ENCODE data around the gene CHSY1.

CHSY1 gene

DNA sequence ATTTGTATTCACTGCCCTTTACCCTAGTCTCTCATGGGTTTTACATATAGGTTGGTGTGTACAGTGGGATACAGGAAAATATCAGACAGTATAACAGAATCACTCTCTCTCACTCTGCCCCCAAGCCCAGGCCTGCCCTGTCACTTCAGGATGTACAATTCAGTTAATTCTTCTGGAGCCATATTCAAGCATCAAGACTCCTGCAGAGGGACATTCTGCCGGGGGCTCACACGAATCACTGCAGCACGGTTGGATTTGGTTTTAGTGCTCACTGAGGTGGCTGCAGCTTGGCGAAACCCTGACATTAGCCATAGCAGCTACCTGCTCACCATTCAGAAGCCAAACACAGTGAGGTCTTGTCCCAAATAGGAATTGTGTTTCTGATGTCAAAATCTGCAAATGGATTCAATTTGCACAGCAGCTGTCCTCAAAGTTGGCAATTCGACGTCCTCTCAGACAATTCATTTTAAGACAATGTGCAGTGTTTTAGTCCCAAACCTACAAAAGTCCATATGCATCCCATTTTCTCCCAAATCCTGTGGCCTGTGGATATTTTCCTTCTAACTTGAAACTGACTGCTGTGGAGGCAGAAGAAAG lies 82.9 kb downstream of the CHSY1 start:
- DNase-seq: no peak

- no peak for DNase-seq
Observed at GRCh38 chr15:101168463-101168824, 83.4 kb downstream of the CHSY1 start.

- peak; percentile 51 for DNase-seq
Observed at GRCh38 chr15:101167753-101168462, 83.9 kb downstream of the CHSY1 start.

- no peak for DNase-seq
Observed at GRCh38 chr15:101167411-101167752, 84.5 kb downstream of the CHSY1 start.

- DNase-seq: no peak
Observed at GRCh38 chr15:101165905-101166471, 85.9 kb downstream of the CHSY1 start.

DNA sequence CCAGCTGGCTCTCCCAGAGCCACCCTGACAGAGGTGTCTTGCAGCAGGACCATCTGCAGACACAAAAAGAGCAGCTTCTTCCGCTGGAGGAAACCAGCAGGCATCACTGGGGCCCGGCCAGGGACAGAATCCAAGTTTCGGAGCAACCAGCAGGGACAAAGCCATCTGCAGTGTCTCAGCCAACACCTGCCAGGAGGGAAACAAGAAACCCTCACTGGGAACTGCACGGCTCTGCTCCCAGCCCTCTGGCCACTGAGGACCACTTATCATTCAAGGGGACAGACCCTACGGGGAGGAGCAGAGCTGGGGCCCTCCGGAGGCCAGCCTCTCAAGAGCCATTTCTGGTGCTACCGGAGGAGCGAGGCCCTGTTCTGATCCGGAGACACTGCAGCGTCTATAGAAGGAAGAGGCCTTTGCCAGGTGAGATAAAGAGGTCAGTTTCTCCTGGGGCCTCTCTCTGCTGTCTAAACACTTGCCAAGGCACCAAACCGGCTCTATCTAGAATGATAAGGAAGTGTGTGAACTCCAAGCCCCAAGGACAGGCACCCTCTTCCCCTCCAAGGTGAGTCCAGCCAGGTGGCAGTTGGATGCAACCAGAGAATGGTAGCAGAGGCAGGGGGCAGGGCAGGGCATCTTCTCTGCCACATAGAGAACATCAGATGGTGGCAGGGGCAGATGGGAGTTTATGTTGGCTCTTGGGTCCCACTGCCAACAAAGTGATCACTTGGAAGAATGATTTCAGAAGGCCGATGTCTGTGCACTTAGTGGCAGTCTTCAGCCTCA lies 89.0 kb downstream of the CHSY1 start:
- DNase-seq: no peak

GRCh38 chr15:101161656-101162055 lies 90.2 kb downstream of the CHSY1 start:
- no peak for DNase-seq

DNA sequence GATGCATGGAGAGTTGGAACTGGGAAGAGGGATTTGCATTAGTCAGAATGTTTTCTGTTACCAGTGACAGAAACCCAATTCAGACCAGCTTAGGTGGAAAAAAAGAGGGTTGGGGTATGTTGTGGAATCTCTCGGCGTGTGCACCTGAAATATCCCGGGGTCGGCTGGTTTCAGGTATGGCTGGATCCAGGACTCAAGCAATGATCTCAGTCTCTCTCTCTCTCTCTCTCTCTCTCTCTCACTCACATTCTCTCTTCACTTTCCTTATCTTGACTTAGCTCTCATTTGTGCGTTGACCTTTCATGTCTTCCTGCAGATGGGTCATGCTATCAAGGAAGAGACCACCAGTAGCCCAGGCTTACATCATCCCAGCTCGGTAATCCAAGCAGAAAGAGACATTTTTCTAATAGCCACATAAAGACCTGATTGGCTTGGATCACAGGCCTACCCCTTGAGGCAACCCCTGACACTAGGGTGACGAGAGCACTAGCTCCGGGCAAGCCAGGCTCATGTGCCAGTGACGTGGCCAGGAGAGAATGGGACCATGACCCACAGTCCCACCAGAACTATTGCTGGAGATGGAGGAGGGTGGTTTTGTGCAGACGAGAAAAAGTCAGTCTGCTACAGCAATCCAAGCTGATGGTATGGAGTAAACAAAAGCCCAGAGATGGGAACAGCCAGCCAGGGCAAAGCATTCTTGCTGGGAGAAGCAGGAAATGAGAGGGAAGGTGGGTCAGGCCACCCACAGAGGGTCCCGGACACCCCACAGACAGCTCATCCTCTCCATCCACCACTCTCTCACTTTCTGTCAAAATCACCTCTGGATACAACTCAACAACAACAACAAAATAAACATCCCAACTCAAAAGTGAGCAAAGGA lies 91.7 kb downstream of the CHSY1 start:
- no peak for DNase-seq

- no peak for DNase-seq
Observed at GRCh38 chr15:101159096-101159935, 92.5 kb downstream of the CHSY1 start.

DNA sequence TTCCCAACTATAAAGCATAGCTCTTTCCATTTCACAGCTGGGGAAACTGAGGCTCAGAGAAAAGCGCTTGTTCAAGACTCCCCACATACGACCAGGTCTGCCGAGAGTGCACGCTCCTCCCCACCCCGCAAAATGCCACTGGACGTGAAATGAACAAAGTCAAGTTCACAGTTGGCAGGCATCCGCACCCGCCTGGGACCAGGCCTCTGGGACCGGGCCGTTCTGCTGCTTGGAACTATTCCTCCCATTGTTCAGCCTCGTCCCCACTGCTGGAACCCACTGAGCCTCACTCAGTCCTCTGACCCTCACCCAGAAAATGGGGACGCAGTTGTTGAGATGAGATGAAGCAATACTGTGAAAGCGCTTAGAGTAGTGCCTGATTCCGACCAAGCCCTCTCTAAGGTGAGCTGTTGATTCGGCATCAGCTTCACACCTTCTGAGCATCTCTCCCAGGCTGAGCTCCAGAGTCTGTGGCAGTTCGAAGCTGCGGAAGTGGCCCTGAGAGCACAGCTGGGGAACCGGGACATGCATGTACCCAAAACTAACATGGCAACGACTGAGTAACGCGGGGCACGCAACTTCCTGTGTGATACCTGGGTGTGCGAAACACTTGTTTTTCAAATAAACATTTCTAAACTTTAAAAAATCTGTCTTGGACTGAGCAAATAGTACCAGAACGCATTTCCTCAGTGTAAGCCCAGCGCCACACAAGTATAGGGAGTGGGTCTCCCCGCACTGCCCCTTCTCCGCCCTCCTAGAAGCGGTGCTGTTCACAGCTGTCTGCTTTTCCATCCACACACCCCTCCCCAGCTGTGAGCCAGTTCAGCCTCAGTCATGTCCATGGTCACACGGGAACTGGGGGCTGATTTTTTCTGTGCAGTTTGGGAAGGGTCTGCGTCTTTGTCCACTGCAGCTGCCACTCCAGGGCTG lies 93.4 kb downstream of the CHSY1 start:
- no peak for DNase-seq

- DNase-seq: no peak
Observed at GRCh38 chr15:101157721-101158120, 94.1 kb downstream of the CHSY1 start.

- no peak for DNase-seq
Observed at GRCh38 chr15:101156509-101157159, 95.2 kb downstream of the CHSY1 start.

DNA sequence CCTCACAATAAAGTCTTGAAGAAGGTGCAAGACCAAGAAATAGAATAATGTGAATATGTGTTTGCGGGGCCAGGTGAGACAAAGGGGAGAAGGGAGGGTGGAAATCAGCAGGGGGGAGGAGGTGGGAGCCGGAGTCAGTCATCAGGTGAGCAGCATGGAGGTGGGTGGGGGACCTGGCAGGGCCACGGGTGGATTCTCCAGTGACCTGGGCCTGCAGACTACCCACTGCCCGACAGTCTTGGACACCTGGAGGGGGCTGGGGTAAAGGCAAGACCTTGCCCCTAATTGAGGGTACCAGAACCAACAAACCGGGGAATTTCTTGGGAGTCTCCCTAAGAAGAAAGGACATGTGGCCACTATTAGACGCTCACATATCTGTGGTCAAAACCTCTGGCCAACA lies 95.8 kb downstream of the CHSY1 start:
- DNase-seq: no peak

GRCh38 chr15:101153801-101154656 lies 97.8 kb downstream of the CHSY1 start:
- DNase-seq: no peak

DNA sequence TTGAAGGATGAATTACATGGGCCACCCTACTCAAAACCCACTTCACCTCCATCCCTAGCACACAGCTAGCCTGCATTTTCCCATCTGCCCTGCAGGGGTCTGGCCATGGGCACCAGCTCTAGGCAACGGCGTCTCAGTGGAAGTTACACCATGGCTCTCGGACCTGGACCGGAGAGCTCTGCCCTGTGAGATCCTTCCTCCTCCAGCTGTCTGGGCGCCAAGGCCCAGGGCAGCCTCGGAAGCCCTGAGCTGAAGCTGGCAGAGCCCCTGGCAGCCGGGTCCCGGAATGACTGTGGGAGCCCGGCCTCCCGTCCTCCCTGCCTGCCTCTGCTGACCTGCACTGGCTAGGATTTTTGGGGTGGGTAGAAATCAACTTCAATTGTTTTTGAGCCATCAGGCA lies 98.9 kb downstream of the CHSY1 start:
- no peak for DNase-seq

- DNase-seq: no peak
Observed at GRCh38 chr15:101151288-101151687, 100.6 kb downstream of the CHSY1 start.

DNA sequence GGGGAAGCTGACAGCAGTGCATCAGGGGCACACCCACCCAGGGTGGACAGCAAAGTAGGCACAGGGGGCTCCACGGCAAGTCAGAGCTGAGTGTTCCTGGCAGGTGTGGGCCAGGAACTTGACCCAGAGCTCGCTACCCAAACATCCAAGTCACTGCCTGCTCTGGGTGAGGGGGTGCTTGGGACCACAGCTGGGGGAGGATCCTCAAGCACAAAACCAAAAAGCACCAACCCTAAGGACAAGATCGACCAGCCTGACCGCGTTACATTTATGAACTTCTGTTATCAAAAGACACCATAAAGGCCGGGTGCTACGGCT lies 101.2 kb downstream of the CHSY1 start:
- no peak for DNase-seq

- no peak for DNase-seq
Observed at GRCh38 chr15:101149864-101150722, 101.8 kb downstream of the CHSY1 start.

Data from activated CD4-positive, CD25-positive, alpha-beta regulatory T cell treated with anti-CD3 and anti-CD28 coated beads, Interleukin-2, amount 50 U/mL, for 72 hours (primary cell).